Stimulated activated CD4-positive, alpha-beta T cell treated with anti-CD3 and anti-CD28 coated beads, Interleukin-1b, Interleukin-23, amount 100 ng/mL, for 4 hours (primary cell): Measurements from ENCODE around the gene C1orf210.
A peak's percentile ranks its signal among the peaks of the same experiment; 100 is the strongest.

Source experiments
- DNase-seq, 2 donors: peaks; one replicate each; pipeline ENCODE4 v3.0.0-alpha.2; 2020; ENCODE audit warnings: low read depth in 2 of 2

The C1orf210 gene

GRCh38 chr1:43273708-43274107 lies 11.7 kb downstream of the C1orf210 start:
- no peak for DNase-seq

DNA sequence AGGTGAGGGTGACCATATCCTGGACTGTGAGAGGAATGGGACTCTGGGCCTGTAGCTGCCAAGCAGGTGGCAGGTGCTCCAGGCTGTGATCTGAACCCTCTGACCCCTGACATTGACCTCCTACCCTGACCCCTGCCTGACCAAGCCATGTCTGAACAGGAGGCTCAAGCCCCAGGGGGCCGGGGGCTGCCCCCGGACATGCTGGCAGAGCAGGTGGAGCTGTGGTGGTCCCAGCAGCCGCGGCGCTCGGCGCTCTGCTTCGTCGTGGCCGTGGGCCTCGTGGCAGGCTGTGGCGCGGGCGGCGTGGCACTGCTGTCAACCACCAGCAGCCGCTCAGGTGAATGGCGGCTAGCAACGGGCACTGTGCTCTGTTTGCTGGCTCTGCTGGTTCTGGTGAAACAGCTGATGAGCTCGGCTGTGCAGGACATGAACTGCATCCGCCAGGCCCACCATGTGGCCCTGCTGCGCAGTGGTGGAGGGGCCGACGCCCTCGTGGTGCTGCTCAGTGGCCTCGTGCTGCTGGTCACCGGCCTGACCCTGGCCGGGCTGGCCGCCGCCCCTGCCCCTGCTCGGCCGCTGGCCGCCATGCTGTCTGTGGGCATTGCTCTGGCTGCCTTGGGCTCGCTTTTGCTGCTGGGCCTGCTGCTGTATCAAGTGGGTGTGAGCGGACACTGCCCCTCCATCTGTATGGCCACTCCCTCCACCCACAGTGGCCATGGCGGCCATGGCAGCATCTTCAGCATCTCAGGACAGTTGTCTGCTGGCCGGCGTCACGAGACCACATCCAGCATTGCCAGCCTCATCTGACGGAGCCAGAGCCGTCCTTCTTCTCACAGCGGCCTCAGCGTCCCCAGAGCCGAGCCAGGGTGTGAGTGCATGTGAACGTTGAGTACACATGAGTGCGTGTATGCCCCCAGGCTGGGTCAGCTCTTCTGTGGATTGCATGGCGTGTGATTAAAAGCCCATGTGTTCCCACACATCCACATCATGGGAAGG lies 12.5 kb downstream of the C1orf210 start:
- DNase-seq: no peak

- DNase-seq: no peak
Measured at GRCh38 chr1:43272161-43272560, 13.2 kb downstream of the C1orf210 start.

DNA sequence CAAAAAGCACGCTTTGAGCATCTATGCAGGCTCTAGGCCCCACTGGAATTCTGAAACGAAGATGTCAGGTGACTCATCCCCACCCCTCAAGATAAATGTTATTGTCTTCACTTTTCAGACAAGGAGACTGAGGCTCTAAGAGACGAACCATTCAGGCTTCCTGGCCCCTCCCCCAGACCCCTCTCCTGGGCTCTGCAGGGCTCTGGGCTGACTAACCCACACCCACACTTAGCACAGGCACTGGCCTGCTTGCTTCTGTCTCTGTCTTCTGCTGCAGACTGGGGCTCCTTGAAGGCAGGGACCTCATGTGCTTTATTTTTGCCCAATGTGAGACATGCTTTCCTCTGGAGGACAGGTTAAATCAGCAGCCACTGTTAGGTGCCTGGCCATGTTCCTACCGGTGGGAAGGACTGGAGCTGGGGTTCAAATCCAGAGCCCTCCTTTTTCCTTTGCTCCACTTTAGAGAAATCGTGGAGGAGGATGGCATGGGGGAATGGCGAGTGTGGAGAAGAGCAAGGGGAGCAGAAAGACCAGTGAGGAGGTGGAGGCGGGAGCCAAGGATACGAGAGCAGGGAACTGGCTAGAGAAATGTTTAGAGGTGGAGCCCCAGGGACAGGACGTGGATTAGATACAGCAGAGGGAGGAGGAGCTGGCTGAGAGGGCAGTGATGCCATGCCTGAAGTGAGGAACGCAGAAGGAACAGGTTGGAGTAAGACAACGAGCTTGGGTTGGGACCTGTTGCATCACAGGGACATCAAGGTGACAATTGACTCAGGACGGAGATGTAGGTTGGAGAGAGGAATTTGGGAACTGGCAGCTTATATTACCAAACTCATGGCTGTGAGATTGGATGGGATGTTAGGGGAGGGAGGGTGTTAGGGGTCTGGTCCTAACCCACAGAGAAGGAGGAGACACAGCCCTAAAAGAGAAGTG lies 13.9 kb downstream of the C1orf210 start:
- DNase-seq: no peak

GRCh38 chr1:43270421-43271095 lies 14.8 kb downstream of the C1orf210 start:
- DNase-seq: peak in 1 of 2 donors; percentile 6

DNA sequence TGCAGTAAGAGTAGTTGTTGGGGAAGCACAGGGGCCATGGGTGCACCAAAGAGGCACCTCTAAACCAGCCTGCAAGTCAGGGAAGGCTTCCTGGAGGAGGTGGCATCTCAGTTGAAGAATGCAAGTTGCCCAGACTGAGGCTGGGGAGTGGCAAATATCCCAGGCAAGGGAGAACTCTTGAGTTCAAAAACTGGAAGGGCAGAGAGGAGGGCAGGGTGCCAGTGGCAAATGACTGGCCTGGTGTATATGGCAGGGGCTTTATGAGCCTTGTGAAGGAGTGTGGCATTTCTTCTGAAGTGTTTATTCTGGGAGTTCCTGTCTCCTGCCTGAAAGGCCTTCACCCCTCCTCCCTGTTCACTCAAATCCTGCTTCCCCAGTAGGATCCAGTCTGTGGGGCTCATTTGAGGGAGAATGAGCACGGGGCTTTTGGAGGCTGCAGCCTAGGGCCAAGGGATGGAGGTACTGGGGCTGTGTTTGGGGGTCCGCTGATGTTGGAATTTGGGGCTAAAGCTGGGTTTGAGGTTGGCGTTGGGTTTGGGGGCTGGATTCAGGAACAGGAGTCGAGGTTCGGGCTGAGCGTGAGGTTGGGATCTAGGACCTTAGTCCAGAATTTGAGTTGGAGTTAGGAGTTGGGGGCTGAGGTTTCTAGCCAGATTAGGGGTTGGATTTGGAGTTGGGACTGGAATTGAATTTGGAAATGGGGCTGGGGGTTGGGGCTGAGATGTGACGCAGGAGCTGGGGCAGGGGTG lies 15.6 kb downstream of the C1orf210 start, which contains the start of gene TMEM125:
Gene TMEM125, plus strand, starts transcription at position 357 of the 749 bp plus-strand sequence. CDS start 2,740 bp downstream, outside the sequence.
- no peak for DNase-seq

GRCh38 chr1:43267818-43268425 lies 17.5 kb downstream of the C1orf210 start:
- DNase-seq: no peak

- no peak for DNase-seq
Measured at GRCh38 chr1:43267291-43267805, 18.0 kb downstream of the C1orf210 start.

DNA sequence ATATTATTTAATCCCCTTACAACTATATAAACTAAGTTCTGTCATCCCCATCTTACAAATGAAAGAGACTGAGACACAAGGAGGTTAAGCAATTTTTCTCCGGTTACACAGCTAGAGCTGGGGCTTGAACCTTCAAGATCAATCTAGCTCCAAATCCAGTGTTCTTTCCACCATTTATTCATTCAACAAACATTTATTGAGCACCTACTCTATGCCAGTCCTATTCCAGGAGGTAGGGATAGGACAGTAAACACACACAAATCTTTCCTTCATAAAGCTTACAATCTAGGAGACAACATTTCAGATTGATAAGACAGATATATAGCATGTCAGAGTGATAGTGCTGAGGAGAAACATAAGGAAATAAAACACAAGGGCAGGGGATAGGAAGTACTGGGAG lies 18.5 kb downstream of the C1orf210 start:
- no peak for DNase-seq

DNA sequence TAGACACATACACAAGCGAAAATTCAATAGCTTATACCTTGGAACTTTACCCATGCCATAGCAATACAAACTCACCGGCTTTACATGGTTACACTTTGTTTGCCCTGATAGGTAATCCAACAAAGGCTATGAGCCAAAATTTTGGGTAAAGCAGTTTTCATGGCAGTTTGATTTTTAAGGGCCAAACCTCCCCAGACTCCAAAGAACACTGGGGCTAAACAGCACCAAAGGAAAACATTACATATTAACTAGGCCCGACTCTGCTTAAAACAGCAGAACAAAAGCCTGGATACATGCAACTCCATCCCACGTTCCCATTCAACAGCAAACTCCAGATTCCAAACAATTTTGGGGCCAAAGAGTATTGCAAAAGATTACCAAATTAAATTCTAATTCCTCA lies 19.9 kb downstream of the C1orf210 start:
- no peak for DNase-seq

DNA sequence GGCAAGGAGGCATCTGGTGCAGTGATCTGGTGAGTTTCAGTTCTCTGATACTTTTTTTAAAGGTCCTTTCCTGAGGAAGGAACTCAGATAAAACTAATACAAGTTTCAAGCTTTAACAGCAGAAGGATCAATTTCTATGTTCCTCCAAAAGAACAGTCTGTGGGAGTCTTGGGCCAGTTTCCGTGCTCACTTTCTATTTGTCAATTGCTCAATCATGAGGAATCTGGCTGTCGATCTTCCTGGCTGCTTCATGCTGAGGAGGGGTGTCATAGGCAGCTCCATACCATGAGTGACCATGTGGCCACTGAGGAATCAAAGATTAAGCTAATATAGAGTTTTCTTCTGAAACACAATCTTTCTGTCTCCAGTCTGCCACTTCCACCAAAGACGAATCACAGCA lies 27.0 kb downstream of the C1orf210 start:
- DNase-seq: no peak

GRCh38 chr1:43256675-43257570 lies 28.5 kb downstream of the C1orf210 start:
- no peak for DNase-seq

- DNase-seq: no peak
Measured at GRCh38 chr1:43255438-43256210, 29.8 kb downstream of the C1orf210 start.

- no peak for DNase-seq
Measured at GRCh38 chr1:43253876-43254275, 31.5 kb downstream of the C1orf210 start.

DNA sequence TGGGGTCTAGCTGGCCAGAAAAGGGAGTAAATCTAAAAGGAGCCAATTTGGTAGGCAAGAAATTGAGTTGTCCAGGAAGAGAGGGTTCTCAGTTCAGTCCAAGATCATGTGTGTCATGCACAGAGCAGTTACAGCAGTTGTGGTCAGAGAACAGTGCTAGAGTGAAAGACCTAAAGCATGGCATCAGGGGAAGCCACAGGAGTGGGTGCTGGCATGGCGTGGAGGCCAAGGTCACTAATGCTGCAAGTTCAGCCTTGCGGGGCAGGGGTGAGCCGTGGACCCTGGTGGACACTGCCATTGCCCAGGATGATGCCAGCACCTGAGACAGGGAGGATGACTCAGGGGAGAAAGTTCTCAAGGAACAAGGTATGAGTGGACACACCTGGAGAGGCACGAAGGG lies 32.2 kb downstream of the C1orf210 start:
- no peak for DNase-seq

GRCh38 chr1:43252225-43252624 lies 33.2 kb downstream of the C1orf210 start:
- DNase-seq: no peak

GRCh38 chr1:43251024-43251423 lies 34.4 kb downstream of the C1orf210 start:
- DNase-seq: no peak

- no peak for DNase-seq
Measured at GRCh38 chr1:43250351-43250761, 35.0 kb downstream of the C1orf210 start.
